Loucy (cell line): Measurements from ENCODE around the gene CCDC187.

Experiments
- EZH2phosphoT487 ChIP-seq: fragments of 200-600 bp; IDR thresholded peaks from 2 replicates; pipeline ENCODE4 v1.6.1; 2018; ENCODE audit warnings: antibody characterized with exemption, mild to moderate bottlenecking, moderate library complexity, borderline replicate concordance
- TF ChIP-seq, protein P1 (sequence below): fragments of 200-600 bp; sonication (generic); conservative IDR thresholded peaks from 2 replicates; pipeline ENCODE4 v1.5.1; 2014; ENCODE audit warnings: mild to moderate bottlenecking, antibody characterized with exemption, low read length

GRCh38 chr9:136258299-136258625, 45.6 kb downstream of the CCDC187 start:
- TF ChIP-seq, protein P1, sequence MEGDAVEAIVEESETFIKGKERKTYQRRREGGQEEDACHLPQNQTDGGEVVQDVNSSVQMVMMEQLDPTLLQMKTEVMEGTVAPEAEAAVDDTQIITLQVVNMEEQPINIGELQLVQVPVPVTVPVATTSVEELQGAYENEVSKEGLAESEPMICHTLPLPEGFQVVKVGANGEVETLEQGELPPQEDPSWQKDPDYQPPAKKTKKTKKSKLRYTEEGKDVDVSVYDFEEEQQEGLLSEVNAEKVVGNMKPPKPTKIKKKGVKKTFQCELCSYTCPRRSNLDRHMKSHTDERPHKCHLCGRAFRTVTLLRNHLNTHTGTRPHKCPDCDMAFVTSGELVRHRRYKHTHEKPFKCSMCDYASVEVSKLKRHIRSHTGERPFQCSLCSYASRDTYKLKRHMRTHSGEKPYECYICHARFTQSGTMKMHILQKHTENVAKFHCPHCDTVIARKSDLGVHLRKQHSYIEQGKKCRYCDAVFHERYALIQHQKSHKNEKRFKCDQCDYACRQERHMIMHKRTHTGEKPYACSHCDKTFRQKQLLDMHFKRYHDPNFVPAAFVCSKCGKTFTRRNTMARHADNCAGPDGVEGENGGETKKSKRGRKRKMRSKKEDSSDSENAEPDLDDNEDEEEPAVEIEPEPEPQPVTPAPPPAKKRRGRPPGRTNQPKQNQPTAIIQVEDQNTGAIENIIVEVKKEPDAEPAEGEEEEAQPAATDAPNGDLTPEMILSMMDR = no peak
- no peak for TF ChIP-seq EZH2phosphoT487
